ENCODE measurements around the gene PPIC. TPM values are rescaled to one million over a fixed set of nuclear protein-coding genes. Genes with fewer than 3 reads are reported as not detected.

Gene PPIC
- total RNA-seq, 6 donors from 2014 or later = 8.4 to 46.1 (median 29.2) TPM

DNA sequence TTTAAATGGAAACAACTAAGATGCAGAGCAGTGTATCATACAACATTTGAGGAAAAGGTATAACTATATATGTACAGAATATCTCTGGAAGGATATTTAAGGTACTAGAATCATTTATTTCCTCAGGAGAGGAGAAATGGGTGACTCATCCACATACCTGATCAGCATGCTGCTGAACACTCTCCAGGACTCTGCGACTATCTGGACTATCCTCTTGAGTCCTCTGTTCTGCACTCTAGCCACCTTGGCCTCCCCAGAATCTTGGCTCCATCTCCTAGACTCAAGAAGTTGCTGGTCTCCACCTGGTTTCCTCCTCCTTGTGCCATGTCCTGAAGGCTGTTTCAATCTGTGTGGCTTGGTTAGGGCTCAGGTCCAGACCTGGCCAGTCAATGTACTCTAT lies 43.7 kb upstream of the PPIC start:
- WGBS, 2 donors = 82 to 92% methylated on average over 1 of the region's 1 CpG
- ATAC-seq (ENCODE audit: low FRiP score in 2 of 2) = no peak
- Histone ChIP-seq H3K4me1 (no peaks in the 10 kb centered on the region), H3K4me3 (no peak overlapping the region), H3K9me3 (no peaks in the 10 kb centered on the region), H3K36me3 (no peaks in the 10 kb centered on the region), H3K27me3 (no peaks in the 10 kb centered on the region), H3K27ac (no peak overlapping the region)
- DNase-seq = no peak
- TF ChIP-seq EP300 (IDR thresholded peaks at IDR 0.05) (no peak), POLR2A (IDR thresholded peaks at IDR 0.05) (no peak), POLR2AphosphoS5 (IDR thresholded peaks at IDR 0.05) (no peak)
- TF ChIP-seq, protein P1, sequence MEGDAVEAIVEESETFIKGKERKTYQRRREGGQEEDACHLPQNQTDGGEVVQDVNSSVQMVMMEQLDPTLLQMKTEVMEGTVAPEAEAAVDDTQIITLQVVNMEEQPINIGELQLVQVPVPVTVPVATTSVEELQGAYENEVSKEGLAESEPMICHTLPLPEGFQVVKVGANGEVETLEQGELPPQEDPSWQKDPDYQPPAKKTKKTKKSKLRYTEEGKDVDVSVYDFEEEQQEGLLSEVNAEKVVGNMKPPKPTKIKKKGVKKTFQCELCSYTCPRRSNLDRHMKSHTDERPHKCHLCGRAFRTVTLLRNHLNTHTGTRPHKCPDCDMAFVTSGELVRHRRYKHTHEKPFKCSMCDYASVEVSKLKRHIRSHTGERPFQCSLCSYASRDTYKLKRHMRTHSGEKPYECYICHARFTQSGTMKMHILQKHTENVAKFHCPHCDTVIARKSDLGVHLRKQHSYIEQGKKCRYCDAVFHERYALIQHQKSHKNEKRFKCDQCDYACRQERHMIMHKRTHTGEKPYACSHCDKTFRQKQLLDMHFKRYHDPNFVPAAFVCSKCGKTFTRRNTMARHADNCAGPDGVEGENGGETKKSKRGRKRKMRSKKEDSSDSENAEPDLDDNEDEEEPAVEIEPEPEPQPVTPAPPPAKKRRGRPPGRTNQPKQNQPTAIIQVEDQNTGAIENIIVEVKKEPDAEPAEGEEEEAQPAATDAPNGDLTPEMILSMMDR (IDR thresholded peaks at IDR 0.05) = no peak

DNA sequence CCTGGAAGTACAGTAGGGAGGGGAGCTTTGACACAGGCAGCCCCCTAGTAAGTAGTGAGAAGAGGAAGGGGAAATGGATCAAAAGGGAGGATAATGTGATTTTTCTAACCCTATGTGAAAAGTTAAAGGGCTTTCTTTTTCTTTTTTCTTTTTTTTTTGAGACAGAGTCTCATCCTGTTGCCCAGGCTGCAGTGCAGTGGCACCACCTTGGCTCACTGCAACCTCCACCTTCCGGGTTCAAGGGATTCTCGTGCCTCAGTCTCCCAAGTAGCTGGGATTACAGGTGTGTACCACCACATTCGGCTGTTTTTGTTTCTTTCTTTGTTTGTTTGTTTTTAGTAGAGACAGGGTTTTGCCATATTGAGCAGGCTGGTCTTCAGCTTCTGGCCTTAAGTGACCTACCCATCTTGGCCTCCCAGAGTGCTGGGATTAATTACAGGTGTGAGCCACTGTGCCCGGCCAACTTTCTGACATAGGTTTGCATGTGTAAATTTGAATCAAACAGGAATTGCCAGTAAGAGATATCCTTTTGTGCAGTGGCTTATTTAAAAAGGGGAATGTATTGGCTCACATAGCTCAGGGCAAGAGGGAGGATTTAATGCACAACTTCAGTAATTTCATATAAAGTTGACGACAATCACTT lies 39.1 kb upstream of the PPIC start:
- ATAC-seq (ENCODE audit: low FRiP score in 2 of 2) (no peak), DNase-seq (no peak)
- Histone ChIP-seq H3K4me3 (no peak overlapping the region), H3K27me3 (no peaks in the 10 kb centered on the region), H3K9me3 (no peaks in the 10 kb centered on the region), H3K4me1 (no peaks in the 10 kb centered on the region), H3K36me3 (no peaks in the 10 kb centered on the region), H3K27ac (no peak overlapping the region)
- TF ChIP-seq EP300 (IDR thresholded peaks at IDR 0.05) (no peak), POLR2A (IDR thresholded peaks at IDR 0.05) (no peak), POLR2AphosphoS5 (IDR thresholded peaks at IDR 0.05) (no peak)
- TF ChIP-seq, protein P1 (IDR thresholded peaks at IDR 0.05) = no peak
- 91 to 99% methylated on average over 5 of the region's 5 CpGs for WGBS, 2 donors

DNA sequence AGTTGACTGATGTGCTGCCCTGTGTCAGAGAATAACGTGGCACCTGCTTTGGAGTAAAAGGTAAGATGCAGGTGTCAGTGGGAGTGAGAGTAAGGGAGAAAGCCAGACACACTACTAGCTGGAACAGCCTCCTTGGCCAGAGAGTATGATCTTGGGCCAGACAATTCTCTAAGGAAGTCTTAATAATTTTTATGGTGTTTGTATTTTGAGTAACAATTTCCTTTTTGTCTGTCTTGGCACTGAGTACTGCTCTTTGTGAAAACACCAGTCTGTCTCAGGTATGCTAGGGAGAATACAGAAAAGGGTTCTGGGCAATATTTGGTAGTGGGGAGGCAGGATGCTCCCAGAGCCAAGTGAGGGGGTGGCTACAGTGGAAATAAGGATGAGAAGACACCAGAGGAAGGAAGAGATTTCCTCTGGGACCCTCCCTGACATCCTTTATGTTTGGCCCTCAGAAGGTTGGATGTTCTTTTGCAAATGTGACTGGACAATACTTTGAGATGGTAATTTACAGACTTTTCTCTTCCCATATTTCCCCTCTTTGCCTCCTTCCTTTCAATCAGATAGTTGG lies 31.9 kb upstream of the PPIC start:
- no peaks in the 10 kb centered on the region for H3K9me3 ChIP-seq
- H3K4me3 ChIP-seq = no peak overlapping the region
- no peaks in the 10 kb centered on the region for H3K36me3 ChIP-seq
- TF ChIP-seq POLR2A (IDR thresholded peaks at IDR 0.05) (no peak), EP300 (IDR thresholded peaks at IDR 0.05) (no peak), POLR2AphosphoS5 (IDR thresholded peaks at IDR 0.05) (no peak)
- TF ChIP-seq, protein P1 (IDR thresholded peaks at IDR 0.05) = no peak
- no peak overlapping the region for H3K27ac ChIP-seq
- 53 to 73% methylated on average over 1 of the region's 1 CpG for WGBS, 2 donors
- no peaks in the 10 kb centered on the region for H3K4me1 ChIP-seq
- no peak for ATAC-seq (ENCODE audit: low FRiP score in 2 of 2)
- no peak for DNase-seq
- H3K27me3 ChIP-seq = no peaks in the 10 kb centered on the region

DNA sequence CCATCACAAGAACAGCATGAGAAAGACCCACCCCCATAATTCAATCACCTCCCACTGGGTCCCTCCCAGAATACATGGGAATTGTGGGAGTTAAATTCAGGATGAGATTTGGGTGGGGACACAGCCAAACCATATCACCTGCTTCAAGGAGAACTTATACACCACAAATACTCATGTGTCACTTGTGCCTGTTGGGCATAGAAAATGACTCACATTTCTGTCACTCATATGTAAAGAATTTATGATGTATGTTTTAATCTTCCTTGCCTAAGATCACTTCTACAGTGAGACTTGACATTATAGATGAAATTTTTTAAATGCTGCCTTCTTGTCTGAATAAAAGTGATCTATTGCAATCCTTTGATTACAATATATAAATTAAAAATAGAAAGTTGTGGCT lies 29.5 kb upstream of the PPIC start:
- ATAC-seq (ENCODE audit: low FRiP score in 2 of 2) = no peak
- Histone ChIP-seq H3K27me3 (no peaks in the 10 kb centered on the region), H3K4me1 (no peaks in the 10 kb centered on the region), H3K9me3 (peaks cover 0 to 9% (median 7%) of the 10 kb centered on the region in 4 donors), H3K36me3 (no peaks in the 10 kb centered on the region), H3K27ac (no peak overlapping the region), H3K4me3 (no peak overlapping the region)
- no peak for TF ChIP-seq POLR2A (IDR thresholded peaks at IDR 0.05)
- TF ChIP-seq, protein P1 (IDR thresholded peaks at IDR 0.05) = no peak
- TF ChIP-seq POLR2AphosphoS5 (IDR thresholded peaks at IDR 0.05) = no peak
- TF ChIP-seq EP300 (IDR thresholded peaks at IDR 0.05) = no peak
- no peak for DNase-seq

DNA sequence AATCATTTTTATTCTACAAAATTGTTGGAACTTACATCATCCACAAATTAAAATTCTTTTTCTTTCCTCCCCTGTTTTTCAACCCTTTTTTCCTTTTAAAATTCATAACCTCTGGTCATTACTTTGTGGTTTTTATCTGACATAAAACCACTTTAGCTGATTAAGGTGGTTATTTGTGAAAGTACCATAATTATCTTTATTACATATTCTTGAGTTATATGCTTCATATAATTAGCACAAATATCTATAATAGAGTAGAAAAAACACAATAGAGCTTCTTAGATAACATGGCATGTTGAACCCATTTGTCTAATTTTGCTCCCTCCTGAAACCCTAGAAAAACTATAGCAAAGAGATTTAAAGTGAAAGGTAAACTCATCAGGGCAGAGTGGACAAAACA lies 22.9 kb upstream of the PPIC start:
- H3K4me3 ChIP-seq = no peak overlapping the region
- no peaks in the 10 kb centered on the region for H3K27me3 ChIP-seq
- peaks cover 0 to 9% (median 8%) of the 10 kb centered on the region in 4 donors for H3K9me3 ChIP-seq
- no peak overlapping the region for H3K27ac ChIP-seq
- TF ChIP-seq POLR2A (IDR thresholded peaks at IDR 0.05) (no peak), EP300 (IDR thresholded peaks at IDR 0.05) (no peak), POLR2AphosphoS5 (IDR thresholded peaks at IDR 0.05) (no peak)
- TF ChIP-seq, protein P1 (IDR thresholded peaks at IDR 0.05) = no peak
- H3K36me3 ChIP-seq = no peaks in the 10 kb centered on the region
- H3K4me1 ChIP-seq = no peaks in the 10 kb centered on the region
- DNase-seq = no peak
- ATAC-seq (ENCODE audit: low FRiP score in 2 of 2) = no peak

Measured in upper lobe of left lung (tissue), 6 donors.